GM21737 (cell line): ENCODE results near the gene CADPS.

ENCODE experiments used
- ATAC-seq: cut with Tn5 transposase; IDR thresholded peaks from one replicate; pipeline ENCODE4 v1.9.1; 2021; ENCODE audit warnings: mild to moderate bottlenecking, moderate library complexity; ENCODE audit not compliant: unreplicated experiment

The CADPS gene

DNA sequence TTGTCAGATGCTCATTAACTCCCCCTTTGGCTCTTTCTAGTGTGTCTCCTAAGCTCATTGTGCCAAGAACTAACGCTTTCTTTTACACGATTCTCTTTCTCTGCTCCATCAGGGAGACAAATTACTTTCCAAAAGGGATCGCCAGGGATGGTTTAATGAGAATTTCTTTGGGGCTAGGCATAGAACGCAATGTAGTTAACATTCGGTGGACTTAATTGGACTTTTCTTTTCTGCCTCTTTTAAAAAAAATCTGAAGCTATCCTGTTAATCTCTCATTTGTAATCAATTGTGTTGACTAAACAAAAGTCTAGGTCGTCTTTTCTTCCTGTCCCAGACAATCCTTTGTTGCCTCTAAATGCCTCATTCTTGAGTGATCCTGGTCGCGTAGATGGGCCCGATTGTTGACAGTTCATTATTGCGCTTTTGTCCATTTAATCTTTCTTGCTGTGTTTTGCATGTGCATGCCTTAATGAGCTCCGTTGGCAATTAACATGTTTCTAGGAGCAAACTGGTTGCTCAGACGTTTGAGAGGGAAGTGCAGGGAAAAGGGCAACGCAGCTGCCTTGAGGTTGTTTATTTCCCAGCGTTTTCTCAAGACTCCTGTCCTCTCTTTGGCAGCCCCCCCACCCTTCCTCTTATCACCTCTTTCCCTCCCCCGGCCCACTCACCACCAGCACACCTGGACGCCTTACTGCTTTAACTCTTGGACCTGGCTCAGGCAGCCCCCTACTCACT, 509.7 kb downstream of the CADPS start:
- no peak for ATAC-seq

DNA sequence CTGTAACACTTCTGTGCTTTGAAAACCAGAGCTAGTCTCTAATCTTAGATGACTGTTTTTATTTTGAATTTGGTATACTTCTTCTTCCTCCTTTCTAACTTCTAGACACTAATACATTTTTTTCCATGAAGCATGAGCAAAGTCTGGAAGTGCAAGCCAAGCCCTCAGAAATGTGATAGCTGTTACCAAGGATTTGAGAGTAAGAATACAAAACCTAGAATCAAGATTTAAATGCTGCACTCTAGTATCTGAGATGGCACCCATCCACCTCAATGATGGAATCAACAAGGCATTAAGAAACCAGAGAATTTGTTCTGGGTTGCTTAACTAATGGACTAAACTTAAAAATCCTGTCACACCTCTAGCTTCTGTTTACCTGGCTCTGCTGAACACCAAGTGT, 511.0 kb downstream of the CADPS start:
- ATAC-seq = no peak

DNA sequence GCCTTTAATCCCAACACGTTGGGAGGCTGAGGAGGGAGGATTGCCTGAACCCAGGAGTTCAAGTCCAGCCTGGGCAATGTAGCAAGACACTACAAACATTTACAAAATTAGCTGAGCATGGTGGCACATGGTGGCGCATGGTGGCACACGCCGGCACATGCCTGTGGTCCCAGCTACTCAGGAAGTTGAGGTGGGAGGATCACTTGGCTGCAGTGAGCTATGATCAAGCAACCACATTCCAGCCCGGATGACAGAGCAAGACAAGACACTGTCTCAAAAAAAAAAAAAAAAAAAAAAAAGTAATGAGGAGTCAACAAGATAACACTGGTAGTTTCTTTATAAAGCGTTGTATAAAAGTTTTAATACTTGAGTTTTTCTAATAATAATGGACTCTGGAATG, 511.9 kb downstream of the CADPS start:
- no peak for ATAC-seq

DNA sequence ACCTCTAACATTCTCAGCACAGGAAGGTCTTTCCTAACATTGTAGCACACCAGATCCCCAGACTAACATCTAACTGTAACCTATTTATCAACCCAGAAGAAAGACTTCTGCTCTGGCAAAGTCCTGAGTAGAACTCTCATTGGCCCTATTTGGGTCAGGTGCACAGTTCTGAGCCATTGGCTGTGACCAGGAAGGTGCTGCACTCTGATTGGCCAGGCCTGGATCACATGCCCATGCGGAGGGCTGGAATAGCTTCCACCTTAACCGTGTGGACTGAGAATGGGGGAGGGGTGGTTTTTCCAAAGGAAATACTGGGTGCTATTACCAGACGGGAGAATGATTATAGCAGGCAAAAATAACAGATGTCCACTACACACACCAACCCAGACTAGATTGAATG, 513.4 kb downstream of the CADPS start:
- ATAC-seq = no peak

DNA sequence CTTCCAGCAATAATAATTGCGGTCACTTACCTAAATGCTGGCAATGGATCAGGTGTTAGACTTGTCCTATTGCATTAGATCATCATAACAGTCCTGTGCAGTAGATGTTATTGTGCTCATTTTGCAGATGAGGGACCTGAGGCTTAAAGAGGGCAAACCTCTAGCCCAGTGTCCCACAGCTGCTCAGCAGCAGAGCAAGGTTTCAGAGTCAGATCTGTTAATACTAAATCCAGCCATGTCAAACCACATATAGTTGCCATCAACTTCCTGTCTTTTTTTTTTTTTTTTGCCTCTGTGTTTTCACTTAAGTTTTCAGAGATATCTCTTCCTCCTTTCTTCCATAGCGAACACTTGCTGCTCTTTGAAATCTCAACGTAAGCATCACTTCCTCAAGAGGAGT, 514.0 kb downstream of the CADPS start:
- peak; percentile 94 for ATAC-seq

DNA sequence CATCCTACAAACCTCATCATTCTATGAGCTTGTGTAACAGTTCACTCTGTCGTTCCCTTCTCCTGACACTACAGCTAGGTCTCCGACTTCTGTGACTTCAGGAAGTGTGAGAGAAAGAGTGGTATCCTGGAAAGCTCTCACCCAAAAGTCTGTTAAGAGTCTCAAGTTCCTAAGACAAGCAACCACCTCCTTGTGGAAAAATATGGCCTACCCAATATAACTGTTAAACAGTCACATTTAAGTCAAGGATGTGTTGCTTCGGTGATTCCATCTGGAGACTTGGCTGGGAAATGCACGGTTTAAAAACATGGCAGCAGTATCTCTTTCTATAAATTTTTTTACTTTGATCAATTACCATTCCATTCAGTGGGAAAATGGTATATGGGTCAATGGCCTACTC, 515.7 kb downstream of the CADPS start:
- no peak for ATAC-seq

DNA sequence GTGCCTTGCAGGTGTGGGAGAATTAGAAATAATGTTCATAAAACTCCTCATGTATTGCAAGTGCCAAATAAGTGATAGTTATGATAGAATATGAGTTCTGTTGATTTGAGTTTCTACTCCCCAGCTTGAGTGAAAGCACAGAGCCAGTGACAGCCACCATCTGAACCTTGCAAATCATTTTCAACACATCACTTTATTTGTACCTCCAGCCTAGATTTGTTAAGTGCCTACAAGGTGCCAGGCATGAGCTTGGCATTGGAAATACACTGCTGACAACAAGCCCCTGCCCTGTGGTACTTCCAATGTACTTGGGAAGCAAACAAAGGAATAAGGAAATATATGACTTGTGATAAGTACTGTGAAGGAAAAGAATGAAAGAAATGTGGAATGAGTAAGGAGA, 518.9 kb downstream of the CADPS start:
- ATAC-seq = no peak

DNA sequence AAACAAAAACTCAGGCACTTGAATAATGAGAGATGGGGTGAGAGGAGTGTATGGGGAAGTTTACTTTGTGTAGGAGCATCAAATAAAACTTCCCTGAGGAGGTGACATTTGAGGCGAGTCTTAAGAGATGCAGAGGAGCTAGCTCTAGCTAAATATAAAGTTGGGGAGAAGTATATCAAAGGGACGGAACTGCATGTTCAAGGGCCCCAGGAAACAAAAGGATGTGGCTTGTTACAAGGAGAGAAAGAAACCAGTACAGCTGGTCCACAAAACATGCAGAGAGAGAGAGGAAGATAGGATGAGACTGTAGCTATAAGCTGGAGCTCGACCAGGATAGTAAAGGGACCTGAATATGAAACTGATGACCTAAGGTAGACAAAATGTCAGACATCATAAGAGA, 519.5 kb downstream of the CADPS start:
- ATAC-seq = no peak
